Measurements from ENCODE around the gene DISP2.

The DISP2 gene

GRCh38 chr15:40325700-40326099 is 32.3 kb upstream of the DISP2 start:
- no peak for DNase-seq (ENCODE audit: low read depth)

GRCh38 chr15:40327457-40327856 is 30.6 kb upstream of the DISP2 start:
- no peak for DNase-seq (ENCODE audit: low read depth)

GRCh38 chr15:40328176-40328575 is 29.8 kb upstream of the DISP2 start:
- no peak for DNase-seq (ENCODE audit: low read depth)

GRCh38 chr15:40328751-40329150 is 29.3 kb upstream of the DISP2 start:
- DNase-seq (ENCODE audit: low read depth) = no peak

- DNase-seq (ENCODE audit: low read depth) = no peak
These were observed 28.2 kb upstream of the DISP2 start for GRCh38 chr15:40329804-40330203.

- no peak for DNase-seq (ENCODE audit: low read depth)
These were observed 27.6 kb upstream of the DISP2 start for GRCh38 chr15:40330368-40330836.

GRCh38 chr15:40331026-40331425 is 27.0 kb upstream of the DISP2 start:
- DNase-seq (ENCODE audit: low read depth) = no peak

- no peak for DNase-seq (ENCODE audit: low read depth)
These were observed 26.4 kb upstream of the DISP2 start for GRCh38 chr15:40331637-40332036.

GRCh38 chr15:40332113-40332781 is 25.8 kb upstream of the DISP2 start:
- DNase-seq (ENCODE audit: low read depth) = no peak

- no peak for DNase-seq (ENCODE audit: low read depth)
These were observed 24.0 kb upstream of the DISP2 start for GRCh38 chr15:40333922-40334492.

- DNase-seq (ENCODE audit: low read depth) = no peak
These were observed 23.5 kb upstream of the DISP2 start for GRCh38 chr15:40334541-40334940.

GRCh38 chr15:40334941-40335795 is 22.9 kb upstream of the DISP2 start:
- DNase-seq (ENCODE audit: low read depth) = no peak

- DNase-seq (ENCODE audit: low read depth) = no peak
These were observed 21.9 kb upstream of the DISP2 start for GRCh38 chr15:40335938-40336743.

GRCh38 chr15:40336744-40337122 is 21.3 kb upstream of the DISP2 start:
- no peak for DNase-seq (ENCODE audit: low read depth)

- no peak for DNase-seq (ENCODE audit: low read depth)
These were observed 20.4 kb upstream of the DISP2 start for GRCh38 chr15:40337597-40337996.

- DNase-seq (ENCODE audit: low read depth) = peak; percentile 63
These were observed 19.9 kb upstream of the DISP2 start for GRCh38 chr15:40338041-40338657.

GRCh38 chr15:40338921-40339620 is 18.9 kb upstream of the DISP2 start:
- DNase-seq (ENCODE audit: low read depth) = no peak

GRCh38 chr15:40339621-40339945 is 18.4 kb upstream of the DISP2 start:
- DNase-seq (ENCODE audit: low read depth) = no peak

- no peak for DNase-seq (ENCODE audit: low read depth)
These were observed 17.8 kb upstream of the DISP2 start for GRCh38 chr15:40340038-40340739.

GRCh38 chr15:40340740-40341400 is 17.1 kb upstream of the DISP2 start, which contains the start of gene CCDC9B:
Gene CCDC9B, minus strand, starts transcription at chr15:40340939. Its CDS starts 120 bp downstream, at chr15:40340819.
- DNase-seq (ENCODE audit: low read depth) = no peak
